K562 (cell line): ENCODE results near the gene AQP6. TPM values are rescaled to one million over a fixed set of nuclear protein-coding genes. Genes with fewer than 3 reads are reported as not detected.
A peak's percentile ranks its signal among the peaks of the same experiment; 100 is the strongest.

Source experiments
- FIP1L1 ChIP-seq: fragments of 200-400 bp; formaldehyde crosslinking; IDR thresholded peaks from 2 replicates; pipeline ENCODE4 v1.6.1; 2018; ENCODE audit warnings: mild to moderate bottlenecking, low read depth, low read length; ENCODE audit not compliant: poor library complexity, severe bottlenecking
- FOXM1 ChIP-seq, 2 experiments: fragments of 450-650 bp in 1 of 2; sonication (generic) in 1 of 2; formaldehyde crosslinking in 1 of 2; IDR thresholded peaks; 2 replicates each; pipeline versions ENCODE4 v1.6.1 to v1.9.0; 2017 to 2022; ENCODE audit warnings: low read depth in 2 of 2, mild to moderate bottlenecking in 2 of 2, missing genetic modification reagents in 1 of 2, moderate library complexity in 1 of 2
- KAT2B ChIP-seq: IDR thresholded peaks from one replicate; pipeline ENCODE4 v1.6.1; 2012; ENCODE audit warnings: low read depth, mild to moderate bottlenecking, control low read depth, inconsistent platforms, low read length, moderate library complexity
- MIER1 ChIP-seq: fragments of 450-650 bp; IDR thresholded peaks from 2 replicates; pipeline ENCODE4 v1.6.1; 2016; ENCODE audit warnings: antibody characterized with exemption, mild to moderate bottlenecking, low read depth
- MTA2 ChIP-seq: fragments of 450-650 bp; IDR thresholded peaks from 2 replicates; pipeline ENCODE4 v1.6.1; 2016; ENCODE audit warnings: low read depth
- MTF1 ChIP-seq: fragments of 250-450 bp; sonication (Bioruptor Pico); IDR thresholded peaks from 2 replicates; pipeline ENCODE4 v1.9.0; 2021; ENCODE audit warnings: moderate library complexity, mild to moderate bottlenecking, inconsistent platforms, borderline replicate concordance
- NRF1 ChIP-seq, 2 experiments: fragments of 450-650 bp; IDR thresholded peaks in 1 of 2; conservative IDR thresholded peaks in 1 of 2; 2 replicates each; pipeline ENCODE4 v1.6.1; 2014; ENCODE audit warnings: mild to moderate bottlenecking in 2 of 2
- PHTF2 ChIP-seq: fragments of 250-450 bp; sonication (Bioruptor Pico); IDR thresholded peaks from 2 replicates; pipeline ENCODE4 v1.5.0; 2021; ENCODE audit warnings: mild to moderate bottlenecking
- PPARD ChIP-seq: fragments of 250-450 bp; sonication (Bioruptor Pico); IDR thresholded peaks from 2 replicates; pipeline ENCODE4 v1.8.0; 2022; ENCODE audit warnings: inconsistent platforms, mild to moderate bottlenecking, moderate library complexity
- PRMT5 ChIP-seq: sonication (generic); formaldehyde crosslinking; IDR thresholded peaks from 2 replicates; pipeline ENCODE4 v1.5.0; 2020; ENCODE audit warnings: missing genetic modification reagents
- SMARCE1 ChIP-seq: fragments of 450-650 bp; IDR thresholded peaks from 2 replicates; pipeline ENCODE4 v1.7.1; 2016; ENCODE audit warnings: mild to moderate bottlenecking
- XRCC4 ChIP-seq: IDR thresholded peaks from one replicate; pipeline ENCODE4 v1.6.1; 2011; ENCODE audit not compliant: insufficient read depth, insufficient read length; ENCODE audit errors: extremely low read depth
- ZNF57 ChIP-seq: fragments of 450-650 bp; formaldehyde crosslinking; IDR thresholded peaks from 2 replicates; pipeline ENCODE4 v1.4.0; 2020; ENCODE audit warnings: mild to moderate bottlenecking, moderate library complexity
- polyA plus RNA-seq, 8 experiments: library from polyadenylated mRNA; depleted of rRNA in 4 of 8; stranded (reverse) in 5 of 8; unstranded in 3 of 8; fragments of >200 nt; fragmentation: Nextera tagmentation in 2 of 8; fragmentation: Illumina TruSeq in 1 of 8; extraction: Ambion mirVana in 2 of 8; extraction: Trizol in 1 of 8; gene quantifications; 2 replicates each; pipeline versions ENCODE4 v1.2.1 to v1.2.3, GENCODE V29; 2011 to 2014; ENCODE audit warnings: inconsistent platforms in 1 of 8, missing spikeins in 1 of 8
- total RNA-seq, 7 experiments: library from RNA; depleted of rRNA in 6 of 7; stranded (reverse); fragments of >200 nt in 6 of 7; fragmentation: Illumina TruSeq in 2 of 7; extraction: Trizol in 2 of 7; gene quantifications; 2 replicates each; pipeline versions ENCODE4 v1.2.1 to v1.2.3, GENCODE V29; 2011 to 2021; ENCODE audit warnings: low replicate concordance in 1 of 7
- TF ChIP-seq, protein P1 (sequence below): fragments of 450-650 bp; formaldehyde crosslinking; IDR thresholded peaks from 2 replicates; pipeline ENCODE4 v1.4.0; 2022; ENCODE audit warnings: missing genetic modification characterization
- TF ChIP-seq, protein P2 (sequence below): fragments of 200-800 bp; sonication (Bioruptor generic); IDR thresholded peaks from 2 replicates; pipeline ENCODE4 v1.6.1; 2017; ENCODE audit warnings: missing genetic modification characterization, missing compliant biosample characterization
- TF ChIP-seq, protein P3 (sequence below): fragments of 250-450 bp; sonication (Bioruptor Pico); IDR thresholded peaks from 2 replicates; pipeline ENCODE4 v1.6.1; 2021; ENCODE audit warnings: mild to moderate bottlenecking
- TF ChIP-seq, protein P4 (sequence below): sonication (generic); formaldehyde crosslinking; IDR thresholded peaks from 2 replicates; pipeline ENCODE4 v1.8.0; 2022; ENCODE audit warnings: missing genetic modification reagents, mild to moderate bottlenecking, moderate library complexity, borderline replicate concordance
- TF ChIP-seq, protein P5 (sequence below): fragments of 250-450 bp; sonication (Bioruptor Pico); IDR thresholded peaks from 2 replicates; pipeline ENCODE4 v1.4.0; 2020; ENCODE audit warnings: mild to moderate bottlenecking, moderate library complexity

Gene AQP6
- total and polyA plus RNA-seq, 9 of the 15 experiments (the other 6 are each of a cell fraction or from before 2014, with no cell fraction given): 0.05 to 0.12 TPM; not detected in 7

DNA sequence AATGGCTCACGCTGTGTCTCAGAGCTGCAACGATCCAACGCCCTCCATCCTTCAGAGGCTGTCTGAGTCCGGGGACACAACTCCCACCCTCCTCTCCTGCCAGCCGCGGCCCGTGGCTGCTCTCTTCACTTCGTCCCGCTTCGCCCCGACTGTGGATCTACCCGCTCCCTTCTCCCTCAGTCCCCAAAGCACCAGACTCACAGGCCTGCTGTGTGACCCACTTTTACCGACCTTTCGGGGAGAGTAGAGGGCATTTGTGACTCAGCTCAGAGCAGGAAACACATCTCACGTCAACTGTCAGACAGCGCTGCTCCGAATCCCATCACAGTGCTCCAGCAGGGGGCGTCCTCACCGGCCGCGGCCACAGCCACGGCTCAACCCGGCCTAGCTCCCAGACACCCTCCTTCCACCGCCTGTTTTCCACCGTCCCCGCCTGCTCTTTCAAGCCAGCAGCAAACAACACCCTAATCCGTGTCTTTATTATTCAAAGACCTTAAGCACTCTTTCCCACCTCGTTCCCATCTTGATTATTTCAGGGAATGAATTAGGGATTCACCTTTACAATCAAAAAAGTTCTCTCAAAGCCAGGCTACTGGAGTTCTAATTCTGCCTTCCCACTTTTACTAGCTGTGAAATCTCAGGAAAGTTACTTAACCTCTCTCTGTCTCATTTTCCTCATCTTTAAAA is 27.2 kb upstream of the AQP6 start (continued):
- TF ChIP-seq, protein P1, sequence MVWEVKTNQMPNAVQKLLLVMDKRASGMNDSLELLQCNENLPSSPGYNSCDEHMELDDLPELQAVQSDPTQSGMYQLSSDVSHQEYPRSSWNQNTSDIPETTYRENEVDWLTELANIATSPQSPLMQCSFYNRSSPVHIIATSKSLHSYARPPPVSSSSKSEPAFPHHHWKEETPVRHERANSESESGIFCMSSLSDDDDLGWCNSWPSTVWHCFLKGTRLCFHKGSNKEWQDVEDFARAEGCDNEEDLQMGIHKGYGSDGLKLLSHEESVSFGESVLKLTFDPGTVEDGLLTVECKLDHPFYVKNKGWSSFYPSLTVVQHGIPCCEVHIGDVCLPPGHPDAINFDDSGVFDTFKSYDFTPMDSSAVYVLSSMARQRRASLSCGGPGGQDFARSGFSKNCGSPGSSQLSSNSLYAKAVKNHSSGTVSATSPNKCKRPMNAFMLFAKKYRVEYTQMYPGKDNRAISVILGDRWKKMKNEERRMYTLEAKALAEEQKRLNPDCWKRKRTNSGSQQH (CRISPR knock-in tag): no peak
- TF ChIP-seq SMARCE1 (peak; percentile 73), MTF1 (CRISPR knock-in tag) (no peak), FIP1L1 (no peak), MIER1 (no peak), PHTF2 (CRISPR knock-in tag) (no peak), KAT2B (no peak), PPARD (no peak), MTA2 (no peak), XRCC4 (no peak), FOXM1 (IDR thresholded peaks at IDR 0.05; ENCODE audit: low read depth) (no peak), FOXM1 (CRISPR knock-in tag; IDR thresholded peaks at IDR 0.05; ENCODE audit: low read depth) (no peak), ZNF57 (no peak), PRMT5 (CRISPR knock-in tag) (no peak), NRF1 (conservative IDR thresholded peaks at IDR 0.05 in 1 of 2, IDR thresholded peaks at IDR 0.05 in 1 of 2) (no peak; a peak in 1 of 4 replicates)
- TF ChIP-seq, protein P2, sequence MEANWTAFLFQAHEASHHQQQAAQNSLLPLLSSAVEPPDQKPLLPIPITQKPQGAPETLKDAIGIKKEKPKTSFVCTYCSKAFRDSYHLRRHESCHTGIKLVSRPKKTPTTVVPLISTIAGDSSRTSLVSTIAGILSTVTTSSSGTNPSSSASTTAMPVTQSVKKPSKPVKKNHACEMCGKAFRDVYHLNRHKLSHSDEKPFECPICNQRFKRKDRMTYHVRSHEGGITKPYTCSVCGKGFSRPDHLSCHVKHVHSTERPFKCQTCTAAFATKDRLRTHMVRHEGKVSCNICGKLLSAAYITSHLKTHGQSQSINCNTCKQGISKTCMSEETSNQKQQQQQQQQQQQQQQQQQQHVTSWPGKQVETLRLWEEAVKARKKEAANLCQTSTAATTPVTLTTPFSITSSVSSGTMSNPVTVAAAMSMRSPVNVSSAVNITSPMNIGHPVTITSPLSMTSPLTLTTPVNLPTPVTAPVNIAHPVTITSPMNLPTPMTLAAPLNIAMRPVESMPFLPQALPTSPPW (CRISPR knock-in tag): peak; percentile 41; the same call in 1 of the 2 replicates
- TF ChIP-seq, protein P3, sequence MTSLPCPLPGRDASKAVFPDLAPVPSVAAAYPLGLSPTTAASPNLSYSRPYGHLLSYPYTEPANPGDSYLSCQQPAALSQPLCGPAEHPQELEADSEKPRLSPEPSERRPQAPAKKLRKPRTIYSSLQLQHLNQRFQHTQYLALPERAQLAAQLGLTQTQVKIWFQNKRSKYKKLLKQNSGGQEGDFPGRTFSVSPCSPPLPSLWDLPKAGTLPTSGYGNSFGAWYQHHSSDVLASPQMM (CRISPR knock-in tag): no peak
- TF ChIP-seq, protein P4, sequence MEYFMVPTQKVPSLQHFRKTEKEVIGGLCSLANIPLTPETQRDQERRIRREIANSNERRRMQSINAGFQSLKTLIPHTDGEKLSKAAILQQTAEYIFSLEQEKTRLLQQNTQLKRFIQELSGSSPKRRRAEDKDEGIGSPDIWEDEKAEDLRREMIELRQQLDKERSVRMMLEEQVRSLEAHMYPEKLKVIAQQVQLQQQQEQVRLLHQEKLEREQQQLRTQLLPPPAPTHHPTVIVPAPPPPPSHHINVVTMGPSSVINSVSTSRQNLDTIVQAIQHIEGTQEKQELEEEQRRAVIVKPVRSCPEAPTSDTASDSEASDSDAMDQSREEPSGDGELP (CRISPR knock-in tag): peak; percentile 66; the same call in 1 of the 2 replicates
- TF ChIP-seq, protein P5, sequence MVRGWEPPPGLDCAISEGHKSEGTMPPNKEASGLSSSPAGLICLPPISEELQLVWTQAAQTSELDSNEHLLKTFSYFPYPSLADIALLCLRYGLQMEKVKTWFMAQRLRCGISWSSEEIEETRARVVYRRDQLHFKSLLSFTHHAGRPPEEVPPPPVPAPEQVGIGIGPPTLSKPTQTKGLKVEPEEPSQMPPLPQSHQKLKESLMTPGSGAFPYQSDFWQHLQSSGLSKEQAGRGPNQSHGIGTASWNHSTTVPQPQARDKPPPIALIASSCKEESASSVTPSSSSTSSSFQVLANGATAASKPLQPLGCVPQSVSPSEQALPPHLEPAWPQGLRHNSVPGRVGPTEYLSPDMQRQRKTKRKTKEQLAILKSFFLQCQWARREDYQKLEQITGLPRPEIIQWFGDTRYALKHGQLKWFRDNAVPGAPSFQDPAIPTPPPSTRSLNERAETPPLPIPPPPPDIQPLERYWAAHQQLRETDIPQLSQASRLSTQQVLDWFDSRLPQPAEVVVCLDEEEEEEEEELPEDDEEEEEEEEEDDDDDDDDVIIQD: no peak
